Subcutaneous abdominal adipose tissue (tissue), 5 donors: ENCODE results near the gene NAGS.
"Not testable (repeated sequence)": the region's sequence is repeated elsewhere in the genome, so short reads cannot be mapped to it uniquely, and the experiment has no call there.

ENCODE experiments used
- H3K27ac ChIP-seq: one replicate; pipeline ENCODE4 v1.7.0; 2013; ENCODE audit warnings: low read depth, mild to moderate bottlenecking, inconsistent platforms, low read length, moderate library complexity
- H3K27me3 ChIP-seq, 5 donors: one replicate each; pipeline ENCODE4 v1.7.0; 2013; ENCODE audit warnings: low read length in 5 of 5, inconsistent platforms in 1 of 5; ENCODE audit not compliant: control insufficient read depth in 5 of 5, insufficient read depth in 4 of 5
- H3K36me3 ChIP-seq, 5 donors: one replicate each; pipeline ENCODE4 v1.7.0; 2013; ENCODE audit warnings: low read length in 5 of 5; ENCODE audit not compliant: control insufficient read depth in 5 of 5, insufficient read depth in 5 of 5
- H3K4me1 ChIP-seq, 5 donors: one replicate each; pipeline ENCODE4 v1.7.0; 2013; ENCODE audit warnings: low read length in 5 of 5, mild to moderate bottlenecking in 3 of 5, moderate library complexity in 1 of 5; ENCODE audit not compliant: control insufficient read depth in 5 of 5, insufficient read depth in 5 of 5
- H3K4me3 ChIP-seq, 5 donors: one replicate each; pipeline ENCODE4 v1.7.0; 2013; ENCODE audit warnings: low read length in 5 of 5, low read depth in 1 of 5
- H3K9ac ChIP-seq, 5 donors: one replicate each; pipeline ENCODE4 v1.7.0; 2013; ENCODE audit warnings: low read length in 5 of 5, mild to moderate bottlenecking in 4 of 5, moderate library complexity in 3 of 5
- H3K9me3 ChIP-seq, 5 donors: one replicate each; pipeline ENCODE4 v1.7.0; 2013; ENCODE audit warnings: low read length in 5 of 5; ENCODE audit not compliant: control insufficient read depth in 5 of 5
- donor health status: healthy.
- donor health status: healthy.
- donor health status: healthy.
- donor health status: healthy.
- donor health status: healthy.

NAGS gene

GRCh38 chr17:43997180-43997579 is 7.2 kb upstream of the NAGS start:
- peaks cover 5 to 30% (median 11%) of the 10 kb centered on the region in 5 donors for H3K27me3 ChIP-seq
- not testable (repeated sequence) for H3K9me3 ChIP-seq, H3K27ac ChIP-seq, H3K4me3 ChIP-seq, H3K36me3 ChIP-seq, H3K9ac ChIP-seq, H3K4me1 ChIP-seq

- H3K27me3 ChIP-seq, result peaks cover 5 to 35% (median 13%) of the 10 kb centered on the region in 5 donors
- no peak overlapping the region for H3K9ac ChIP-seq
- H3K36me3 ChIP-seq, result no peaks in the 10 kb centered on the region
- no peaks in the 10 kb centered on the region for H3K9me3 ChIP-seq
- peaks cover 0 to 10% (median 8%) of the 10 kb centered on the region in 5 donors for H3K4me1 ChIP-seq
- H3K4me3 ChIP-seq, result no peak overlapping the region
- H3K27ac ChIP-seq, result no peak overlapping the region
Observed at GRCh38 chr17:43998552-43998951, 5.9 kb upstream of the NAGS start.

GRCh38 chr17:43999024-43999423 is 5.4 kb upstream of the NAGS start:
- no peaks in the 10 kb centered on the region for H3K36me3 ChIP-seq
- no peak overlapping the region for H3K27ac ChIP-seq
- peaks cover 5 to 40% (median 13%) of the 10 kb centered on the region in 5 donors for H3K27me3 ChIP-seq
- H3K9me3 ChIP-seq, result no peaks in the 10 kb centered on the region
- peaks cover 0 to 10% (median 8%) of the 10 kb centered on the region in 5 donors for H3K4me1 ChIP-seq
- no peak overlapping the region for H3K4me3 ChIP-seq
- peak overlapping the region in 1 of 5 donors; percentile 37 for H3K9ac ChIP-seq

GRCh38 chr17:44000141-44000860 is 4.1 kb upstream of the NAGS start:
- peaks cover 0 to 9% (median 6%) of the 10 kb centered on the region in 5 donors for H3K4me1 ChIP-seq
- peaks cover 9 to 39% (median 15%) of the 10 kb centered on the region in 5 donors for H3K27me3 ChIP-seq
- no peaks in the 10 kb centered on the region for H3K9me3 ChIP-seq
- no peak overlapping the region for H3K27ac ChIP-seq
- no peak overlapping the region for H3K9ac ChIP-seq
- H3K36me3 ChIP-seq, result no peaks in the 10 kb centered on the region
- H3K4me3 ChIP-seq, result no peak overlapping the region

- peaks cover 13 to 43% (median 22%) of the 10 kb centered on the region in 5 donors for H3K27me3 ChIP-seq
- H3K9ac ChIP-seq, result no peak overlapping the region
- H3K36me3 ChIP-seq, result no peaks in the 10 kb centered on the region
- no peak overlapping the region for H3K4me3 ChIP-seq
- no peak overlapping the region for H3K27ac ChIP-seq
- H3K4me1 ChIP-seq, result peaks cover 0 to 16% (median 13%) of the 10 kb centered on the region in 5 donors
- no peaks in the 10 kb centered on the region for H3K9me3 ChIP-seq
Observed at GRCh38 chr17:44000871-44001460, 3.5 kb upstream of the NAGS start.

- Histone ChIP-seq H3K36me3 (no peaks in the 10 kb centered on the region), H3K27ac (no peak overlapping the region), H3K9me3 (no peaks in the 10 kb centered on the region), H3K9ac (no peak overlapping the region), H3K27me3 (peaks cover 16 to 42% (median 27%) of the 10 kb centered on the region in 5 donors), H3K4me1 (peaks cover 0 to 21% (median 18%) of the 10 kb centered on the region in 5 donors), H3K4me3 (no peak overlapping the region)
Observed at GRCh38 chr17:44001461-44001920, 2.9 kb upstream of the NAGS start.

- Histone ChIP-seq H3K9me3 (no peaks in the 10 kb centered on the region), H3K9ac (no peak overlapping the region), H3K4me3 (no peak overlapping the region), H3K27ac (no peak overlapping the region), H3K36me3 (no peaks in the 10 kb centered on the region), H3K27me3 (peaks cover 20 to 42% (median 30%) of the 10 kb centered on the region in 5 donors), H3K4me1 (peaks cover 2 to 28% (median 24%) of the 10 kb centered on the region in 5 donors)
Observed at GRCh38 chr17:44002141-44002848, 2.1 kb upstream of the NAGS start.

GRCh38 chr17:44004761-44005526 is 522 bp downstream of the NAGS start:
- peaks cover 2 to 40% (median 36%) of the 10 kb centered on the region in 5 donors for H3K4me1 ChIP-seq
- H3K9me3 ChIP-seq, result no peaks in the 10 kb centered on the region
- no peak overlapping the region for H3K9ac ChIP-seq
- H3K36me3 ChIP-seq, result peaks cover 0 to 5% (median 3%) of the 10 kb centered on the region in 5 donors
- peak overlapping the region in 3 of 5 donors; percentile 51 to 74 (median 67) for H3K4me3 ChIP-seq
- H3K27me3 ChIP-seq, result peaks cover 20 to 42% (median 30%) of the 10 kb centered on the region in 5 donors
- no peak overlapping the region for H3K27ac ChIP-seq

- Histone ChIP-seq H3K9ac (peak overlapping the region in 2 of 5 donors; percentile 25 to 33), H3K27ac (no peak overlapping the region), H3K4me1 (peaks cover 2 to 40% (median 36%) of the 10 kb centered on the region in 5 donors), H3K36me3 (peaks cover 0 to 10% (median 7%) of the 10 kb centered on the region in 5 donors), H3K27me3 (peaks cover 20 to 42% (median 30%) of the 10 kb centered on the region in 5 donors), H3K9me3 (no peaks in the 10 kb centered on the region), H3K4me3 (peak overlapping the region in 4 of 5 donors; percentile 61 to 74 (median 70))
Observed at GRCh38 chr17:44005527-44006271, 1.3 kb downstream of the NAGS start.
